ENCODE measurements around the gene RBFOX1. TPM values are rescaled to one million over a fixed set of nuclear protein-coding genes. Genes with fewer than 3 reads are reported as not detected.

Gene RBFOX1
- total RNA-seq, 1 experiment from 2014 or later = not detected

DNA sequence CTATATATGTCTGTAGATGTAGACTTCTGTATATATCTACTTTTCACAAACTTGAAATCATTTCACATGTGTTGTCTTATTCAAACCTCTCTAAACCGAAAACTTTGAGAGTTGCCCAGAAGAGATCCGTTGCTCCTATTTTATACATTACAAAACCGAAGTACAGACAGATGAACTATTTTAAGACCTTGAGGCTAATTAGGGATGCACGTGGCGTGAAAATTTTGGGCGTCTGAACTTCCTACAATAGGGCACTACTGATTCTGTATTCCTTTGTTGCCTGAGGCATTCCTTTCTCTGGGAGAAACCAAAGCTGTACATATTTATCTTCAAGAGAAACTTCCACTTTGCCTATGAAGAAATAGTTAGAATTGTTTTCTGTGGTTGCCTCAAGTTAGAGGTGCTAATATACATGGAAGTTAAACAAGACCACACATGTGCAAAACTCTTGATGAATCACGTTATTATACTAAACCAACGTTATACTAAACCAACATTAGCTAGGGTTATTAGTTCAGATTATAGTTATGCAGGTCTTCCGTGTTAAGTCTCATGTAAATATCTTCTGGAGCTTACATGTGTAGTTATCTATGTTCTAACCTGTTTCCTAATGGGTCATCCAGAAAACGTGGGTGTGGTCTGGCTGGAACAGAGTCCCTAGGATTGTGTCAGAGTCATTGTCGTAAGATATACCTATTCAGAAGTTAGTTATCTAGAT is 111.2 kb downstream of the RBFOX1 start:
- ATAC-seq (no peak), DNase-seq (ENCODE audit: low read depth, low spot score) (no peak)
- H3K4me2 ChIP-seq (ENCODE audit: low read length) = no peak overlapping the region
- POLR2A ChIA-PET = no interaction called here
- no peak for TF ChIP-seq ZFX (IDR thresholded peaks at IDR 0.05)
- TF ChIP-seq SIN3A (IDR thresholded peaks at IDR 0.05; ENCODE audit: low read depth) = no peak
- TF ChIP-seq, protein P1, sequence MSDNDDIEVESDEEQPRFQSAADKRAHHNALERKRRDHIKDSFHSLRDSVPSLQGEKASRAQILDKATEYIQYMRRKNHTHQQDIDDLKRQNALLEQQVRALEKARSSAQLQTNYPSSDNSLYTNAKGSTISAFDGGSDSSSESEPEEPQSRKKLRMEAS (IDR thresholded peaks at IDR 0.05) = no peak
- no peak for TF ChIP-seq SRF (IDR thresholded peaks at IDR 0.05; ENCODE audit: low read depth)
- TF ChIP-seq YY1 (IDR thresholded peaks at IDR 0.05; ENCODE audit: extremely low read depth, insufficient replicate concordance, low read depth, low read length) = no peak
- TF ChIP-seq EZH2phosphoT487 (IDR thresholded peaks at IDR 0.05; ENCODE audit: borderline replicate concordance) = no peak
- TF ChIP-seq JUND (IDR thresholded peaks at IDR 0.05) = no peak
- no peak for TF ChIP-seq TCF7L2 (IDR thresholded peaks at IDR 0.05; ENCODE audit: borderline replicate concordance, extremely low read depth, insufficient read depth, insufficient read length)
- TF ChIP-seq EZH2 (IDR thresholded peaks at IDR 0.05) = no peak
- TF ChIP-seq ELF1 (IDR thresholded peaks at IDR 0.05; ENCODE audit: borderline replicate concordance, low read depth) = no peak
- TF ChIP-seq, protein P2, sequence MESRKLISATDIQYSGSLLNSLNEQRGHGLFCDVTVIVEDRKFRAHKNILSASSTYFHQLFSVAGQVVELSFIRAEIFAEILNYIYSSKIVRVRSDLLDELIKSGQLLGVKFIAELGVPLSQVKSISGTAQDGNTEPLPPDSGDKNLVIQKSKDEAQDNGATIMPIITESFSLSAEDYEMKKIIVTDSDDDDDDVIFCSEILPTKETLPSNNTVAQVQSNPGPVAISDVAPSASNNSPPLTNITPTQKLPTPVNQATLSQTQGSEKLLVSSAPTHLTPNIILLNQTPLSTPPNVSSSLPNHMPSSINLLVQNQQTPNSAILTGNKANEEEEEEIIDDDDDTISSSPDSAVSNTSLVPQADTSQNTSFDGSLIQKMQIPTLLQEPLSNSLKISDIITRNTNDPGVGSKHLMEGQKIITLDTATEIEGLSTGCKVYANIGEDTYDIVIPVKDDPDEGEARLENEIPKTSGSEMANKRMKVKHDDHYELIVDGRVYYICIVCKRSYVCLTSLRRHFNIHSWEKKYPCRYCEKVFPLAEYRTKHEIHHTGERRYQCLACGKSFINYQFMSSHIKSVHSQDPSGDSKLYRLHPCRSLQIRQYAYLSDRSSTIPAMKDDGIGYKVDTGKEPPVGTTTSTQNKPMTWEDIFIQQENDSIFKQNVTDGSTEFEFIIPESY (IDR thresholded peaks at IDR 0.05; ENCODE audit: extremely low read depth, insufficient replicate concordance, low read length) = no peak
- TF ChIP-seq POLR2A (IDR thresholded peaks at IDR 0.05; ENCODE audit: borderline replicate concordance, extremely low read depth, insufficient read depth, insufficient read length) = no peak
- no peaks in the 10 kb centered on the region for H3K9me2 ChIP-seq (ENCODE audit: insufficient read depth)
- no peak overlapping the region for H3K9ac ChIP-seq (ENCODE audit: low read length)
- no peak overlapping the region for H3K27ac ChIP-seq (ENCODE audit: low read depth, low read length)
- RAD21 ChIA-PET (ENCODE audit: low non-redundant PET in 1 of 2, low total read pairs in 2 of 2, uncharacterized antibody in 2 of 2, unreplicated experiment in 2 of 2) = no interaction called here
- intact Hi-C loops (cut with micrococcal nuclease) = no loop called here
- no peaks in the 10 kb centered on the region for H3K79me2 ChIP-seq (ENCODE audit: insufficient read depth, low read length)
- no TSS peak for BruUV-seq (replicated peaks)
- no peaks in the 10 kb centered on the region for H3K4me1 ChIP-seq (ENCODE audit: control insufficient read depth in 1 of 2, insufficient read depth in 2 of 2, low read length in 2 of 2)
- CTCF ChIA-PET = no interaction called here
- H2AFZ ChIP-seq (ENCODE audit: low read depth, low read length, poor library complexity, severe bottlenecking) = no peak overlapping the region
- no peak overlapping the region for H3K4me3 ChIP-seq (replicated peaks in 1 of 2; ENCODE audit: low read depth in 1 of 2, low read length in 2 of 2)
- no peaks in the 10 kb centered on the region for H3K36me3 ChIP-seq (ENCODE audit: control insufficient read depth in 1 of 2, insufficient read depth in 2 of 2, low read length in 2 of 2)
- no peaks in the 10 kb centered on the region for H3K27me3 ChIP-seq (ENCODE audit: insufficient read depth, low read length)
- peaks cover 5 to 17% of the 10 kb centered on the region in 2 experiments; a peak in 2 of 4 replicates for H3K9me3 ChIP-seq (ENCODE audit: control insufficient read depth in 1 of 2, insufficient read depth in 1 of 2, low read depth in 1 of 2, low read length in 2 of 2)
- no peaks in the 10 kb centered on the region for H4K20me1 ChIP-seq (ENCODE audit: insufficient read depth)
